Measurements from ENCODE around the gene TNRC6C. TPM values are rescaled to one million over a fixed set of nuclear protein-coding genes. Genes with fewer than 3 reads are reported as not detected.

The TNRC6C gene
- total RNA-seq, 3 donors from 2014 or later (not counting 1 experiment from before 2014, with no cell fraction given) = 74.3 to 100 (median 76.3) TPM

GRCh38 chr17:77929180-77929564 is 29.3 kb upstream of the TNRC6C start:
- DNase-seq = no peak
- no peak overlapping the region for H3K27ac Mint-ChIP-seq

GRCh38 chr17:77929871-77930436 is 28.5 kb upstream of the TNRC6C start:
- peaks cover 0 to 15% of the 10 kb centered on the region in 2 donors for H3K27me3 Mint-ChIP-seq (ENCODE audit: low read depth in 2 of 2)
- intact Hi-C loops (cut with micrococcal nuclease) = no loop called here
- H3K27me3 ChIP-seq (ENCODE audit: control insufficient read depth, insufficient read depth, low read length) = no peaks in the 10 kb centered on the region

More at GRCh38 chr17:77929180-77929564, 29.3 kb upstream of the TNRC6C start:
- Mint-ChIP-seq H3K4me3 (no peak overlapping the region), H3K4me1 (peaks cover 0 to 29% of the 10 kb centered on the region in 2 donors), H3K9me3 (no peaks in the 10 kb centered on the region), H3K36me3 (no peaks in the 10 kb centered on the region), H3K27me3 (ENCODE audit: low read depth in 2 of 2) (peaks cover 0 to 17% of the 10 kb centered on the region in 2 donors)
- Histone ChIP-seq H3K27me3 (ENCODE audit: control insufficient read depth, insufficient read depth, low read length) (no peaks in the 10 kb centered on the region), H3K36me3 (ENCODE audit: control insufficient read depth, insufficient read depth, low read length) (no peaks in the 10 kb centered on the region), H3K27ac (ENCODE audit: low read length) (no peak overlapping the region), H3K9me3 (ENCODE audit: control insufficient read depth, insufficient read depth, low read length) (no peaks in the 10 kb centered on the region), H3K4me1 (ENCODE audit: control insufficient read depth, insufficient read depth, low read length) (peaks cover 10% of the 10 kb centered on the region), H3K4me3 (ENCODE audit: low read length) (no peak overlapping the region)
- intact Hi-C loops (cut with micrococcal nuclease) = no loop called here
- no peak for TF ChIP-seq CTCF (IDR thresholded peaks at IDR 0.05)
- 61% methylated on average over 6 of the region's 6 CpGs for WGBS (ENCODE audit: insufficient coverage)
- no peak for ATAC-seq

GRCh38 chr17:77930780-77931768 is 27.4 kb upstream of the TNRC6C start:
- peaks cover 0 to 17% of the 10 kb centered on the region in 2 donors for H3K27me3 Mint-ChIP-seq (ENCODE audit: low read depth in 2 of 2)
- no peak overlapping the region for H3K4me3 Mint-ChIP-seq
- Histone ChIP-seq H3K9me3 (ENCODE audit: control insufficient read depth, insufficient read depth, low read length) (no peaks in the 10 kb centered on the region), H3K4me1 (ENCODE audit: control insufficient read depth, insufficient read depth, low read length) (peaks cover 10% of the 10 kb centered on the region), H3K36me3 (ENCODE audit: control insufficient read depth, insufficient read depth, low read length) (no peaks in the 10 kb centered on the region), H3K27ac (ENCODE audit: low read length) (no peak overlapping the region), H3K27me3 (ENCODE audit: control insufficient read depth, insufficient read depth, low read length) (no peaks in the 10 kb centered on the region), H3K4me3 (ENCODE audit: low read length) (no peak overlapping the region)
- no peak overlapping the region for H3K27ac Mint-ChIP-seq
- intact Hi-C loops (cut with micrococcal nuclease) = no loop called here
- H3K9me3 Mint-ChIP-seq = no peaks in the 10 kb centered on the region
- TF ChIP-seq CTCF (IDR thresholded peaks at IDR 0.05) = no peak
- H3K36me3 Mint-ChIP-seq = no peaks in the 10 kb centered on the region
- H3K4me1 Mint-ChIP-seq = peaks cover 0 to 29% of the 10 kb centered on the region in 2 donors
- DNase-seq = no peak
- 64% methylated on average over 22 of the region's 24 CpGs for WGBS (ENCODE audit: insufficient coverage)
- no peak for ATAC-seq

More at GRCh38 chr17:77929871-77930436, 28.5 kb upstream of the TNRC6C start:
- Histone ChIP-seq H3K36me3 (ENCODE audit: control insufficient read depth, insufficient read depth, low read length) (no peaks in the 10 kb centered on the region), H3K9me3 (ENCODE audit: control insufficient read depth, insufficient read depth, low read length) (no peaks in the 10 kb centered on the region), H3K27ac (ENCODE audit: low read length) (no peak overlapping the region), H3K4me3 (ENCODE audit: low read length) (no peak overlapping the region), H3K4me1 (ENCODE audit: control insufficient read depth, insufficient read depth, low read length) (peaks cover 10% of the 10 kb centered on the region)
- 90% methylated on average over 14 of the region's 14 CpGs for WGBS (ENCODE audit: insufficient coverage)
- ATAC-seq (no peak), DNase-seq (no peak)
- Mint-ChIP-seq H3K27ac (no peak overlapping the region), H3K4me3 (no peak overlapping the region), H3K4me1 (peaks cover 0 to 29% of the 10 kb centered on the region in 2 donors), H3K36me3 (no peaks in the 10 kb centered on the region), H3K9me3 (no peaks in the 10 kb centered on the region)
- no peak for TF ChIP-seq CTCF (IDR thresholded peaks at IDR 0.05)
